ENCODE measurements around the gene UBE2QL1.

GRCh38 chr5:6508931-6509330, 60.3 kb downstream of the UBE2QL1 start:
- TF ChIP-seq GATA2 (IDR thresholded peaks at IDR 0.05; ENCODE audit: low read depth, low read length) (no peak), GATA3 (IDR thresholded peaks at IDR 0.05; ENCODE audit: low read depth, low read length) (no peak)

Data from SH-SY5Y (cell line).